Vagina (tissue), 2 donors: Measurements from ENCODE around the gene FGFR3. TPM values are rescaled to one million over a fixed set of nuclear protein-coding genes. Genes with fewer than 3 reads are reported as not detected.
A peak's percentile ranks its signal among the peaks of the same experiment; 100 is the strongest.

ENCODE experiments used
- DNase-seq, 2 donors: peaks; one replicate each; pipeline ENCODE4 v3.0.0-alpha.2; 2017; ENCODE audit errors: extremely low spot score in 2 of 2
- H3K27ac ChIP-seq: fragments of 200-600 bp; sonication (generic); one replicate; pipeline ENCODE4 v1.5.1; 2019
- H3K27me3 ChIP-seq: fragments of 200-600 bp; sonication (generic); one replicate; pipeline ENCODE4 v1.5.1; 2019
- H3K36me3 ChIP-seq, 2 donors: fragments of 200-600 bp; sonication (generic); one replicate each; pipeline ENCODE4 v1.5.1; 2017 to 2019
- H3K4me1 ChIP-seq: fragments of 200-600 bp; sonication (generic); one replicate; pipeline ENCODE4 v1.5.1; 2019
- H3K4me3 ChIP-seq, 2 donors: fragments of 200-600 bp; sonication (generic); 1 replicate in 1 of 2; 2 replicates in 1 of 2; pipeline ENCODE4 v1.5.1; 2016 to 2019
- H3K9me3 ChIP-seq: fragments of 200-600 bp; sonication (generic); one replicate; pipeline ENCODE4 v1.5.1; 2019
- CTCF ChIP-seq, 3 experiments: fragments of 450-650 bp in 2 of 3; fragments of 200-600 bp in 1 of 3; sonication (generic) in 1 of 3; IDR thresholded peaks; one replicate each; pipeline ENCODE4 v1.5.1; 2017 to 2019; ENCODE audit warnings: antibody characterized with exemption in 3 of 3, mild to moderate bottlenecking in 2 of 3, moderate library complexity in 2 of 3
- POLR2A ChIP-seq, 2 donors: fragments of 450-650 bp; IDR thresholded peaks; one replicate each; pipeline ENCODE4 v1.6.1; 2017; ENCODE audit warnings: antibody characterized with exemption in 2 of 2, mild to moderate bottlenecking in 2 of 2, moderate library complexity in 2 of 2
- POLR2AphosphoS5 ChIP-seq, 2 donors: sonication (generic); formaldehyde crosslinking; IDR thresholded peaks; one replicate each; pipeline ENCODE4 v1.9.0; 2017; ENCODE audit warnings: antibody characterized with exemption in 2 of 2, mild to moderate bottlenecking in 2 of 2, low read depth in 1 of 2; ENCODE audit not compliant: insufficient read depth in 1 of 2
- intact Hi-C: fragments of 100-400 bp; cut with DNase I; formaldehyde crosslinking; loops from one replicate; pipeline ENCODE4 v1.15.1; 2023
- total RNA-seq: library from RNA; depleted of rRNA; stranded (reverse); fragments of >200 nt; gene quantifications from one replicate; pipeline ENCODE4 v1.2.3, GENCODE V29; 2016

Gene FGFR3
- total RNA-seq, 1 donor from 2014 or later, result 96.5 TPM

GRCh38 chr4:1793940-1794808, 1.1 kb downstream of the FGFR3 start:
- intact Hi-C loops, result no loop called here
- Histone ChIP-seq H3K27ac (peak overlapping the region; percentile 3), H3K27me3 (no peaks in the 10 kb centered on the region), H3K9me3 (no peaks in the 10 kb centered on the region), H3K36me3 (no peaks in the 10 kb centered on the region), H3K4me1 (peaks cover 24% of the 10 kb centered on the region), H3K4me3 (peak overlapping the region; percentile 47 to 66)
- TF ChIP-seq POLR2A (IDR thresholded peaks at IDR 0.05), result no peak
- no peak for TF ChIP-seq POLR2AphosphoS5 (IDR thresholded peaks at IDR 0.05; ENCODE audit: insufficient read depth in 1 of 2, low read depth in 1 of 2)
- TF ChIP-seq CTCF (IDR thresholded peaks at IDR 0.05), result no peak
- no peak for DNase-seq

- intact Hi-C loops, result no loop called here
- DNase-seq, result no peak
Measured at GRCh38 chr4:1794809-1795298, 1.8 kb downstream of the FGFR3 start.

GRCh38 chr4:1795299-1796195, 2.5 kb downstream of the FGFR3 start:
- H3K9me3 ChIP-seq, result no peaks in the 10 kb centered on the region
- DNase-seq, result no peak
- H3K4me1 ChIP-seq, result peaks cover 24% of the 10 kb centered on the region
- H3K36me3 ChIP-seq, result no peaks in the 10 kb centered on the region
- peak overlapping the region; percentile 47 to 66 for H3K4me3 ChIP-seq
- no peak for TF ChIP-seq POLR2A (IDR thresholded peaks at IDR 0.05)
- TF ChIP-seq CTCF (IDR thresholded peaks at IDR 0.05), result no peak
- no peak for TF ChIP-seq POLR2AphosphoS5 (IDR thresholded peaks at IDR 0.05; ENCODE audit: insufficient read depth in 1 of 2, low read depth in 1 of 2)
- no peaks in the 10 kb centered on the region for H3K27me3 ChIP-seq
- intact Hi-C loops, result no loop called here
- H3K27ac ChIP-seq, result no peak overlapping the region

More at GRCh38 chr4:1794809-1795298, 1.8 kb downstream of the FGFR3 start:
- TF ChIP-seq CTCF (IDR thresholded peaks at IDR 0.05) (no peak), POLR2AphosphoS5 (IDR thresholded peaks at IDR 0.05; ENCODE audit: insufficient read depth in 1 of 2, low read depth in 1 of 2) (no peak), POLR2A (IDR thresholded peaks at IDR 0.05) (no peak)
- Histone ChIP-seq H3K27ac (no peak overlapping the region), H3K4me3 (peak overlapping the region; percentile 47 to 66), H3K36me3 (no peaks in the 10 kb centered on the region), H3K27me3 (no peaks in the 10 kb centered on the region), H3K9me3 (no peaks in the 10 kb centered on the region), H3K4me1 (peaks cover 24% of the 10 kb centered on the region)

GRCh38 chr4:1796486-1797204, 3.6 kb downstream of the FGFR3 start:
- Histone ChIP-seq H3K9me3 (no peaks in the 10 kb centered on the region), H3K36me3 (no peaks in the 10 kb centered on the region), H3K4me1 (peaks cover 24% of the 10 kb centered on the region), H3K4me3 (no peak overlapping the region), H3K27me3 (no peaks in the 10 kb centered on the region), H3K27ac (no peak overlapping the region)
- DNase-seq, result no peak
- TF ChIP-seq CTCF (IDR thresholded peaks at IDR 0.05), result no peak
- TF ChIP-seq POLR2A (IDR thresholded peaks at IDR 0.05), result no peak
- no peak for TF ChIP-seq POLR2AphosphoS5 (IDR thresholded peaks at IDR 0.05; ENCODE audit: insufficient read depth in 1 of 2, low read depth in 1 of 2)
- intact Hi-C loops, result no loop called here
